ENCODE results near the gene ERICH6.

DNA sequence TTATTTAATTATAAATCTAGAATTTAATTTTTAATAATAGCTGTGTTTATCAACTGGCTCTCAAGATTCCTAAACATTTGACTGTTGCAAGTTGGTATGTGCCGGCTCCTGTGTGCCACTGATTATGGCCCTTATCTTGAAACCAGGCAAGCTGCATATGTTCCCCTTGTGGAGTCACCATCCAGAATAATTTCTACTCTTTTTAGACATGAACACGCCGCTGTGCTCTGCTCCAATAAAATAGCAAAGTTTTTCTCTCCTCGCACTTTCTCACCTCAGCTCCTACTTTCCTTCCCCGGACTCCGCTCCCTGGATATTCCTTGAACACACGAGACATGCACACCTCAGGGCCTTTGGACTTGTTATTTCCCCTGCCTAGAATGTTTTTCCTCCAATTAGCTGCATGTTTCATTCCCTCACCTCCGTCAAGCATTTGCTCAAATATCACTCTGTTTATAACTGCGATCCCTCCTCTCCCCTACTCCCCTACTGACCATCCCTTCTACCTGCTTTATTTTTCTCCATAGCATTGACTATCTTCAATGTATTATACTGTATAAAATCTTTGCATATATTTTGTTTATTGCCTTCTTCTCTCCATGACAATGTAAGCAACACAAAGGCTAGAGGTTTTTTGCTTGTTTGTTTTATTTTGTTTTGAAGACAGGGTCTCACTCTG, 26.1 kb upstream of the ERICH6 start:
- TF ChIP-seq, protein P1, sequence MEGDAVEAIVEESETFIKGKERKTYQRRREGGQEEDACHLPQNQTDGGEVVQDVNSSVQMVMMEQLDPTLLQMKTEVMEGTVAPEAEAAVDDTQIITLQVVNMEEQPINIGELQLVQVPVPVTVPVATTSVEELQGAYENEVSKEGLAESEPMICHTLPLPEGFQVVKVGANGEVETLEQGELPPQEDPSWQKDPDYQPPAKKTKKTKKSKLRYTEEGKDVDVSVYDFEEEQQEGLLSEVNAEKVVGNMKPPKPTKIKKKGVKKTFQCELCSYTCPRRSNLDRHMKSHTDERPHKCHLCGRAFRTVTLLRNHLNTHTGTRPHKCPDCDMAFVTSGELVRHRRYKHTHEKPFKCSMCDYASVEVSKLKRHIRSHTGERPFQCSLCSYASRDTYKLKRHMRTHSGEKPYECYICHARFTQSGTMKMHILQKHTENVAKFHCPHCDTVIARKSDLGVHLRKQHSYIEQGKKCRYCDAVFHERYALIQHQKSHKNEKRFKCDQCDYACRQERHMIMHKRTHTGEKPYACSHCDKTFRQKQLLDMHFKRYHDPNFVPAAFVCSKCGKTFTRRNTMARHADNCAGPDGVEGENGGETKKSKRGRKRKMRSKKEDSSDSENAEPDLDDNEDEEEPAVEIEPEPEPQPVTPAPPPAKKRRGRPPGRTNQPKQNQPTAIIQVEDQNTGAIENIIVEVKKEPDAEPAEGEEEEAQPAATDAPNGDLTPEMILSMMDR (IDR thresholded peaks at IDR 0.05): no peak
- TF ChIP-seq POLR2A (IDR thresholded peaks at IDR 0.05) (no peak), POLR2AphosphoS5 (IDR thresholded peaks at IDR 0.05; ENCODE audit: insufficient read depth in 1 of 2, low read depth in 1 of 2) (no peak)
